Effector memory CD4-positive, alpha-beta T cell (primary cell): Measurements from ENCODE around the gene KRTCAP2.
"Not testable (repeated sequence)": the region's sequence is repeated elsewhere in the genome, so short reads cannot be mapped to it uniquely, and the experiment has no call there.

Experiments
- DNase-seq, 3 donors: peaks; one replicate each; pipeline ENCODE4 v3.0.0-alpha.2; 2020
- H3K27ac ChIP-seq: 2 replicates; pipeline ENCODE4 v1.7.0; 2013; ENCODE audit warnings: mild to moderate bottlenecking, low read length, moderate library complexity; ENCODE audit not compliant: insufficient read depth, poor library complexity, severe bottlenecking
- H3K27me3 ChIP-seq: replicated peaks from 2 replicates; pipeline ENCODE4 v1.7.0; 2013; ENCODE audit warnings: mild to moderate bottlenecking, low read length; ENCODE audit not compliant: insufficient read depth, control insufficient read depth, poor library complexity, severe bottlenecking
- H3K36me3 ChIP-seq: 2 replicates; pipeline ENCODE4 v1.7.0; 2013; ENCODE audit warnings: mild to moderate bottlenecking, low read length, moderate library complexity; ENCODE audit not compliant: control insufficient read depth, insufficient read depth
- H3K4me1 ChIP-seq: 2 replicates; pipeline ENCODE4 v1.7.0; 2013; ENCODE audit warnings: low read length, mild to moderate bottlenecking; ENCODE audit not compliant: control insufficient read depth, insufficient read depth, poor library complexity, severe bottlenecking
- H3K4me3 ChIP-seq: 2 replicates; pipeline ENCODE4 v1.7.0; 2013; ENCODE audit warnings: low read length, low read depth, mild to moderate bottlenecking; ENCODE audit not compliant: insufficient read depth, poor library complexity, severe bottlenecking
- H3K9me3 ChIP-seq: 2 replicates; pipeline ENCODE4 v1.7.0; 2013; ENCODE audit warnings: mild to moderate bottlenecking, low read length, moderate library complexity; ENCODE audit not compliant: control insufficient read depth

Gene KRTCAP2

GRCh38 chr1:155198547-155198906 is 25.4 kb upstream of the KRTCAP2 start:
- H3K4me3 ChIP-seq: no peak overlapping the region
- no peaks in the 10 kb centered on the region for H3K36me3 ChIP-seq
- peaks cover 11% of the 10 kb centered on the region for H3K4me1 ChIP-seq
- no peak overlapping the region for H3K27ac ChIP-seq
- DNase-seq: no peak
- H3K27me3 ChIP-seq: no peaks in the 10 kb centered on the region
- H3K9me3 ChIP-seq: no peaks in the 10 kb centered on the region

- Histone ChIP-seq H3K36me3 (no peaks in the 10 kb centered on the region), H3K27me3 (no peaks in the 10 kb centered on the region), H3K4me3 (no peak overlapping the region), H3K9me3 (no peaks in the 10 kb centered on the region), H3K27ac (no peak overlapping the region), H3K4me1 (peaks cover 16% of the 10 kb centered on the region)
- DNase-seq: no peak
These were observed 24.9 kb upstream of the KRTCAP2 start for GRCh38 chr1:155197901-155198546.

- peaks cover 24% of the 10 kb centered on the region for H3K4me1 ChIP-seq
- no peaks in the 10 kb centered on the region for H3K27me3 ChIP-seq
- H3K4me3 ChIP-seq: no peak overlapping the region
- no peaks in the 10 kb centered on the region for H3K9me3 ChIP-seq
- DNase-seq: no peak
- H3K27ac ChIP-seq: no peak overlapping the region
- H3K36me3 ChIP-seq: no peaks in the 10 kb centered on the region
These were observed 24.0 kb upstream of the KRTCAP2 start for GRCh38 chr1:155196893-155197638.

- H3K27me3 ChIP-seq: no peaks in the 10 kb centered on the region
- no peaks in the 10 kb centered on the region for H3K9me3 ChIP-seq
- no peak overlapping the region for H3K4me3 ChIP-seq
- DNase-seq: no peak
- peaks cover 26% of the 10 kb centered on the region for H3K4me1 ChIP-seq
- H3K36me3 ChIP-seq: no peaks in the 10 kb centered on the region
- peak overlapping the region; percentile 70 for H3K27ac ChIP-seq
These were observed 23.2 kb upstream of the KRTCAP2 start for GRCh38 chr1:155196103-155196892.

GRCh38 chr1:155195201-155196102 is 22.3 kb upstream of the KRTCAP2 start:
- no peaks in the 10 kb centered on the region for H3K9me3 ChIP-seq
- H3K4me3 ChIP-seq: peak overlapping the region; percentile 59
- peaks cover 26% of the 10 kb centered on the region for H3K4me1 ChIP-seq
- H3K36me3 ChIP-seq: no peaks in the 10 kb centered on the region
- no peak for DNase-seq
- H3K27me3 ChIP-seq: no peaks in the 10 kb centered on the region
- peak overlapping the region; percentile 70 for H3K27ac ChIP-seq

GRCh38 chr1:155193991-155194240 is 20.8 kb upstream of the KRTCAP2 start:
- peak overlapping the region; percentile 70 for H3K27ac ChIP-seq
- peak overlapping the region; percentile 59 for H3K4me3 ChIP-seq
- H3K36me3 ChIP-seq, H3K9me3 ChIP-seq, DNase-seq, H3K27me3 ChIP-seq: not testable (repeated sequence)
- peaks cover 26% of the 10 kb centered on the region for H3K4me1 ChIP-seq

GRCh38 chr1:155193275-155193990 is 20.3 kb upstream of the KRTCAP2 start:
- Histone ChIP-seq H3K9me3 (no peaks in the 10 kb centered on the region), H3K4me3 (peak overlapping the region; percentile 59), H3K36me3 (no peaks in the 10 kb centered on the region), H3K4me1 (peaks cover 26% of the 10 kb centered on the region), H3K27ac (peak overlapping the region; percentile 70), H3K27me3 (no peaks in the 10 kb centered on the region)
- peak; percentile 33 to 54 (median 45) for DNase-seq

- peak overlapping the region; percentile 70 for H3K27ac ChIP-seq
These were observed 19.5 kb upstream of the KRTCAP2 start for GRCh38 chr1:155192346-155193274.

More at GRCh38 chr1:155192346-155193274, 19.5 kb upstream of the KRTCAP2 start:
- H3K4me1 ChIP-seq: peaks cover 26% of the 10 kb centered on the region
- no peaks in the 10 kb centered on the region for H3K27me3 ChIP-seq
- H3K36me3 ChIP-seq: no peaks in the 10 kb centered on the region
- DNase-seq: peak in 1 of 3 donors; percentile 22
- H3K4me3 ChIP-seq: peak overlapping the region; percentile 59
- H3K9me3 ChIP-seq: no peaks in the 10 kb centered on the region
